ENCODE measurements around the gene ABTB1. TPM values are rescaled to one million over a fixed set of nuclear protein-coding genes. Genes with fewer than 3 reads are reported as not detected.
A peak's percentile ranks its signal among the peaks of the same experiment; 100 is the strongest.
"Not testable (repeated sequence)": the region's sequence is repeated elsewhere in the genome, so short reads cannot be mapped to it uniquely, and the experiment has no call there.

Gene ABTB1
- total RNA-seq, 6 donors from 2014 or later = 28.0 to 262 (median 65.8) TPM

- 77 to 84% methylated on average over 10 to 12 of the region's 12 CpGs for WGBS, 2 donors
- TF ChIP-seq POLR2AphosphoS5 (IDR thresholded peaks at IDR 0.05) (no peak), POLR2A (IDR thresholded peaks at IDR 0.05) (no peak), EP300 (IDR thresholded peaks at IDR 0.05) (no peak), CTCF (IDR thresholded peaks at IDR 0.05) (no peak)
- Histone ChIP-seq H3K4me1 (peaks cover 6 to 22% (median 8%) of the 10 kb centered on the region in 4 donors), H3K9me3 (no peaks in the 10 kb centered on the region), H3K4me3 (no peak overlapping the region), H3K36me3 (peaks cover 0 to 46% (median 33%) of the 10 kb centered on the region in 4 donors), H3K27ac (peak overlapping the region in 3 of 4 donors; percentile 43 to 76 (median 75)), H3K27me3 (no peaks in the 10 kb centered on the region)
- ATAC-seq (ENCODE audit: low FRiP score in 2 of 2) (no peak), DNase-seq (peak in 1 of 2 donors; percentile 65)
Measured at GRCh38 chr3:127678611-127679533, 6.1 kb downstream of the ABTB1 start.

GRCh38 chr3:127679534-127680145, 6.9 kb downstream of the ABTB1 start:
- Histone ChIP-seq H3K27me3 (no peaks in the 10 kb centered on the region), H3K36me3 (peaks cover 0 to 46% (median 33%) of the 10 kb centered on the region in 4 donors), H3K4me3 (no peak overlapping the region), H3K9me3 (no peaks in the 10 kb centered on the region), H3K4me1 (peaks cover 0 to 14% (median 2%) of the 10 kb centered on the region in 4 donors), H3K27ac (peak overlapping the region in 2 of 4 donors; percentile 75 to 76)
- ATAC-seq (ENCODE audit: low FRiP score in 2 of 2) (no peak), DNase-seq (peak in 1 of 2 donors; percentile 17)
- TF ChIP-seq EP300 (IDR thresholded peaks at IDR 0.05) = no peak
- no peak for TF ChIP-seq CTCF (IDR thresholded peaks at IDR 0.05)
- WGBS, 2 donors = 92 to 93% methylated on average over 11 to 20 of the region's 21 CpGs

GRCh38 chr3:127680146-127680661, 7.5 kb downstream of the ABTB1 start:
- peak in 1 of 2 donors; percentile 18 for DNase-seq
- 95% methylated on average over 14 to 21 of the region's 21 CpGs for WGBS, 2 donors
- Histone ChIP-seq H3K27me3 (no peaks in the 10 kb centered on the region), H3K9me3 (no peaks in the 10 kb centered on the region), H3K27ac (peak overlapping the region in 1 of 4 donors; percentile 4), H3K4me3 (no peak overlapping the region), H3K36me3 (peaks cover 0 to 46% (median 33%) of the 10 kb centered on the region in 4 donors), H3K4me1 (peaks cover 0 to 10% (median 2%) of the 10 kb centered on the region in 4 donors)
- ATAC-seq (ENCODE audit: low FRiP score in 2 of 2) = no peak
- TF ChIP-seq EP300 (IDR thresholded peaks at IDR 0.05) (no peak), POLR2A (IDR thresholded peaks at IDR 0.05) (no peak), POLR2AphosphoS5 (IDR thresholded peaks at IDR 0.05) (no peak), CTCF (IDR thresholded peaks at IDR 0.05) (no peak)

DNA sequence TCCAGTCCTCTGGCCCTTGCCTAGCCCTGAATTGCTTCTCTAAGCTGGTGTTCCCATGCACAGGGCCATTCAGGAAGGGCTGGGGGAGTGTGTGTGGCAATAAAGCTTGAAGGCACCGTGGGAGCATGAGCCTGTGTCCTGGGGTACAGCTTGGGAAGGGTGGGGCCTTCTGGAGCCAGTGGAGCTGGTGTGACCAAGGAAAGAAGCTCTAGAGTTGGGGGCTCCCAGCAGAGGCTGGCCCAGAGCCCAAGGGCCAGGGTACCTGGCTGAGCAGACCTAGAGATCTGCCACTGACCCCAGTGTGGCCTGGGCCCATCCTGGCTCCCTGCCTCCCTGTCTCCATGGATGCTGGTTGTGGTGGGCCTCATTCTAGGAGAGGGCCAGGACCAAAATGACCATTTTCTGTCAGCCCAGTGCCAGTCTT, 8.1 kb downstream of the ABTB1 start:
- H3K27ac ChIP-seq = peak overlapping the region in 1 of 4 donors; percentile 54
- no peaks in the 10 kb centered on the region for H3K27me3 ChIP-seq
- H3K4me3 ChIP-seq = no peak overlapping the region
- ATAC-seq (ENCODE audit: low FRiP score in 2 of 2) = no peak
- no peaks in the 10 kb centered on the region for H3K9me3 ChIP-seq
- peaks cover 0 to 46% (median 33%) of the 10 kb centered on the region in 4 donors for H3K36me3 ChIP-seq
- H3K4me1 ChIP-seq = peaks cover 0 to 10% (median 2%) of the 10 kb centered on the region in 4 donors
- peak in 1 of 2 donors; percentile 19 for DNase-seq
- TF ChIP-seq EP300 (IDR thresholded peaks at IDR 0.05) = no peak
- TF ChIP-seq CTCF (IDR thresholded peaks at IDR 0.05) = no peak
- TF ChIP-seq POLR2AphosphoS5 (IDR thresholded peaks at IDR 0.05) = no peak
- 75 to 79% methylated on average over 1 of the region's 1 CpG for WGBS, 2 donors

DNA sequence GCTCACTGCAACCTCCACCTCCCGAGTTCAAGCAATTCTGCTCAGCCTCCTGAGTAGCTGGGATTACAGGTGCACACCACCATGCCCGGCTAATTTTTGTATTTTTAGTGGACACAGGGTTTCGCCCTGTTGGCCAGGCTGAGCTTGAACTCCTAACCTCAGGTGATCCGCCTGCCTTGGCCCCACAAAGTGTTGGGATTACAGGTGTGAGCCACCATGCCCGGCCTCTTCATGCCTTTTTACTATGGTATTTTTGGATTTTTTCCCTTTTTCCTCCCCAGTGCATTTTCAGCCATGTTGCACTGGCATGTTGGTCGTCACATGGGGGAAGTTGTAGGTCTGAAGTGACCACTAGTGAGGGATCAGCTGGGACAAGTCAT, 9.4 kb downstream of the ABTB1 start:
- H3K36me3 ChIP-seq = peaks cover 0 to 32% (median 21%) of the 10 kb centered on the region in 4 donors
- not testable (repeated sequence) for DNase-seq; H3K4me3 ChIP-seq; H3K27ac ChIP-seq; ATAC-seq (ENCODE audit: low FRiP score in 2 of 2); H3K27me3 ChIP-seq; H3K9me3 ChIP-seq; H3K4me1 ChIP-seq
- 90 to 98% methylated on average over 6 of the region's 6 CpGs for WGBS, 2 donors
